HCT116 (cell line): Measurements from ENCODE around the gene TENM4. TPM values are rescaled to one million over a fixed set of nuclear protein-coding genes. Genes with fewer than 3 reads are reported as not detected.

ENCODE experiments used
- ATAC-seq: fragments of 200-7000 bp; cut with Tn5 transposase; 2 replicates; pipeline ENCODE4 v1.9.1; 2020; ENCODE audit warnings: mild to moderate bottlenecking, moderate library complexity
- BruUV-seq: library from RNA; stranded (reverse); fragments of 400-500 nt; replicated peaks from 2 replicates; lab custom pipeline; 2021; lab: Mats Ljungman, UMichigan
- CTCF ChIA-PET: fragments of 300-600 bp; sonication (Branson Sonifier 250); formaldehyde crosslinking; loops from one replicate; lab custom pipeline; 2021; ENCODE audit warnings: antibody characterized with exemption; lab: Charles Lee
- POLR2A ChIA-PET: fragments of 300-600, 350-600 bp; sonication (Branson Sonifier 250); formaldehyde crosslinking; loops from one replicate; lab custom pipeline; 2021; ENCODE audit warnings: antibody characterized with exemption; lab: Charles Lee
- RAD21 ChIA-PET, 2 experiments: fragments of 300-600 bp; sonication (Branson Sonifier 250); formaldehyde crosslinking; loops; one replicate each; lab custom pipeline; 2023; ENCODE audit warnings: low total read pairs in 2 of 2; ENCODE audit not compliant: uncharacterized antibody in 2 of 2, unreplicated experiment in 2 of 2, low non-redundant PET in 1 of 2; lab: Charles Lee
- DNase-seq: peaks from one replicate; pipeline ENCODE4 v3.0.0-alpha.2; 2010; ENCODE audit warnings: low read depth, low spot score
- H2AFZ ChIP-seq: fragments of 200-600 bp; shearing (Covaris generic), sonication (generic); 2 replicates; pipeline ENCODE4 v1.6.1; 2017; ENCODE audit warnings: low read depth, mixed run types, mixed read lengths, antibody characterized with exemption, low read length; ENCODE audit not compliant: poor library complexity, severe bottlenecking
- H3K27ac ChIP-seq: 2 replicates; pipeline ENCODE4 v1.5.1; 2012; ENCODE audit warnings: low read depth, low read length
- H3K27me3 ChIP-seq: fragments of 200-600 bp; sonication (generic); 2 replicates; pipeline ENCODE4 v1.6.1; 2016; ENCODE audit warnings: mixed run types, low read length, mixed read lengths; ENCODE audit not compliant: insufficient read depth
- H3K36me3 ChIP-seq, 2 experiments: fragments of 200-500 bp in 1 of 2; fragments of 200-600 bp in 1 of 2; sonication (Bioruptor generic) in 1 of 2; sonication (generic) in 1 of 2; 2 replicates each; pipeline versions ENCODE4 v1.5.1 to v1.6.1; 2014 to 2016; ENCODE audit warnings: low read length in 2 of 2, inconsistent platforms in 1 of 2, mixed read lengths in 1 of 2, mixed run types in 1 of 2; ENCODE audit not compliant: insufficient read depth in 2 of 2, control insufficient read depth in 1 of 2
- H3K4me1 ChIP-seq, 2 experiments: fragments of 200-600 bp in 1 of 2; sonication (generic) in 1 of 2; 2 replicates each; pipeline versions ENCODE4 v1.5.1 to v1.6.1; 2012 to 2017; ENCODE audit warnings: low read length in 2 of 2, inconsistent platforms in 1 of 2, mild to moderate bottlenecking in 1 of 2, mixed read lengths in 1 of 2, mixed run types in 1 of 2, moderate library complexity in 1 of 2; ENCODE audit not compliant: insufficient read depth in 2 of 2, control insufficient read depth in 1 of 2
- H3K4me2 ChIP-seq: fragments of 200-600 bp; sonication (generic); 2 replicates; pipeline ENCODE4 v1.6.1; 2017; ENCODE audit warnings: mixed run types, low read length, mixed read lengths
- H3K4me3 ChIP-seq, 2 experiments: fragments of 200-600 bp in 1 of 2; sonication (generic) in 1 of 2; replicated peaks in 1 of 2; 2 replicates each; pipeline ENCODE4 v1.5.1; 2011 to 2016; ENCODE audit warnings: low read length in 2 of 2, control low read depth in 1 of 2, low read depth in 1 of 2, mild to moderate bottlenecking in 1 of 2, mixed read lengths in 1 of 2, mixed run types in 1 of 2
- H3K79me2 ChIP-seq: fragments of 200-600 bp; sonication (generic); 2 replicates; pipeline ENCODE4 v1.6.1; 2017; ENCODE audit warnings: mild to moderate bottlenecking, mixed run types, low read length, moderate library complexity, mixed read lengths; ENCODE audit not compliant: insufficient read depth
- H3K9ac ChIP-seq: fragments of 200-600 bp; sonication (generic); 2 replicates; pipeline ENCODE4 v1.6.1; 2016; ENCODE audit warnings: low read length, mixed read lengths
- H3K9me2 ChIP-seq: fragments of 200-600 bp; sonication (generic), shearing (Covaris generic); 2 replicates; pipeline ENCODE4 v1.6.1; 2017; ENCODE audit warnings: mixed run types, mild to moderate bottlenecking, moderate library complexity; ENCODE audit not compliant: insufficient read depth
- H3K9me3 ChIP-seq, 2 experiments: fragments of 200-500 bp in 1 of 2; fragments of 200-600 bp in 1 of 2; sonication (Bioruptor generic) in 1 of 2; sonication (generic) in 1 of 2; 2 replicates each; pipeline ENCODE4 v1.6.1; 2014 to 2017; ENCODE audit warnings: low read length in 2 of 2, mixed read lengths in 2 of 2, inconsistent platforms in 1 of 2, low read depth in 1 of 2, mild to moderate bottlenecking in 1 of 2, mixed run types in 1 of 2, moderate library complexity in 1 of 2; ENCODE audit not compliant: control insufficient read depth in 1 of 2, insufficient read depth in 1 of 2
- H4K20me1 ChIP-seq: fragments of 200-600 bp; sonication (generic), shearing (Covaris generic); 2 replicates; pipeline ENCODE4 v1.6.1; 2017; ENCODE audit warnings: mixed run types, mild to moderate bottlenecking, moderate library complexity; ENCODE audit not compliant: insufficient read depth
- CBX3 ChIP-seq: IDR thresholded peaks from 2 replicates; pipeline ENCODE4 v1.6.1; 2012; ENCODE audit warnings: low read depth
- EGR1 ChIP-seq: IDR thresholded peaks from 2 replicates; pipeline ENCODE4 v1.6.1; 2012; ENCODE audit warnings: low read depth
- ELF1 ChIP-seq: IDR thresholded peaks from 2 replicates; pipeline ENCODE4 v1.6.1; 2012; ENCODE audit warnings: low read depth, borderline replicate concordance
- FOSL1 ChIP-seq: IDR thresholded peaks from 2 replicates; pipeline ENCODE4 v1.6.1; 2012; ENCODE audit warnings: low read depth
- JUND ChIP-seq: IDR thresholded peaks from 2 replicates; pipeline ENCODE4 v1.6.1; 2012
- MAX ChIP-seq: IDR thresholded peaks from 2 replicates; pipeline ENCODE4 v1.6.1; 2012
- POLR2A ChIP-seq: IDR thresholded peaks from 2 replicates; pipeline ENCODE4 v1.7.0; 2011; ENCODE audit warnings: borderline replicate concordance; ENCODE audit not compliant: insufficient read depth, insufficient read length; ENCODE audit errors: extremely low read depth
- TCF7L2 ChIP-seq: IDR thresholded peaks from 2 replicates; pipeline ENCODE4 v1.7.0; 2011; ENCODE audit warnings: borderline replicate concordance, inconsistent platforms; ENCODE audit not compliant: insufficient read depth, insufficient read length; ENCODE audit errors: extremely low read depth
- ZBTB33 ChIP-seq: IDR thresholded peaks from 2 replicates; pipeline ENCODE4 v1.6.1; 2011; ENCODE audit warnings: mild to moderate bottlenecking, low read length, moderate library complexity; ENCODE audit not compliant: insufficient replicate concordance; ENCODE audit errors: extremely low read depth
- ZNF274 ChIP-seq: fragments of 200-500 bp; sonication (Bioruptor generic); IDR thresholded peaks from 2 replicates; pipeline ENCODE4 v1.6.1; 2014; ENCODE audit warnings: mild to moderate bottlenecking, low read depth, low read length, inconsistent platforms
- intact Hi-C: fragments of 100-400 bp; cut with micrococcal nuclease; formaldehyde crosslinking; loops from 2 replicates; pipeline ENCODE4 v1.10.0; 2022
- total RNA-seq: library from RNA; stranded (reverse); gene quantifications from one replicate; pipeline ENCODE4 v1.2.1, GENCODE V29; 2021; ENCODE audit not compliant: unreplicated experiment
- TF ChIP-seq, protein P1 (sequence below): IDR thresholded peaks from 2 replicates; pipeline ENCODE4 v1.6.1; 2012
- TF ChIP-seq, protein P2 (sequence below): IDR thresholded peaks from 2 replicates; pipeline ENCODE4 v1.6.1; 2012; ENCODE audit warnings: low read depth

Gene TENM4
- total RNA-seq, 1 experiment from 2014 or later, result 0.05 TPM

GRCh38 chr11:79358258-79358657, 82.6 kb downstream of the TENM4 start:
- no peaks in the 10 kb centered on the region for H3K79me2 ChIP-seq
- intact Hi-C loops, result no loop called here
- H3K4me3 ChIP-seq, result no peak overlapping the region
- H3K36me3 ChIP-seq, result no peaks in the 10 kb centered on the region
- H2AFZ ChIP-seq, result no peak overlapping the region
- no peaks in the 10 kb centered on the region for H4K20me1 ChIP-seq
- DNase-seq (no peak), ATAC-seq (no peak)
- no peak overlapping the region for H3K9ac ChIP-seq
- H3K27me3 ChIP-seq, result peaks cover 12% of the 10 kb centered on the region
- no peak overlapping the region for H3K27ac ChIP-seq
- POLR2A ChIA-PET, result interaction anchor here (0.7 kb wide), 1 partner anchor 1379 kb away, joined by 3 read pairs; no protein-coding TSS in a partner anchor
- no TSS peak for BruUV-seq
- no peak overlapping the region for H3K4me2 ChIP-seq
- no peaks in the 10 kb centered on the region for H3K4me1 ChIP-seq
- CTCF ChIA-PET, result no interaction called here
- RAD21 ChIA-PET, result interaction anchor here in 1 of 2 experiments (0.6 kb wide), 1 partner anchor 11 kb away, joined by 3 read pairs; no protein-coding TSS in a partner anchor
- no peaks in the 10 kb centered on the region for H3K9me2 ChIP-seq
- TF ChIP-seq ZBTB33, result no peak
- TF ChIP-seq TCF7L2, result no peak
- TF ChIP-seq JUND, result no peak
- TF ChIP-seq MAX, result no peak
- TF ChIP-seq EGR1, result no peak
- H3K9me3 ChIP-seq, result no peaks in the 10 kb centered on the region

GRCh38 chr11:79353706-79354105, 87.1 kb downstream of the TENM4 start:
- intact Hi-C loops, result no loop called here
- CTCF ChIA-PET, result no interaction called here
- RAD21 ChIA-PET, result no interaction called here
- Histone ChIP-seq H3K4me2 (no peak overlapping the region), H3K79me2 (no peaks in the 10 kb centered on the region), H4K20me1 (no peaks in the 10 kb centered on the region), H3K4me3 (no peak overlapping the region), H3K9me2 (no peaks in the 10 kb centered on the region), H3K4me1 (no peaks in the 10 kb centered on the region), H3K36me3 (no peaks in the 10 kb centered on the region), H3K9me3 (no peaks in the 10 kb centered on the region), H3K27me3 (peaks cover 4% of the 10 kb centered on the region), H3K9ac (no peak overlapping the region), H3K27ac (no peak overlapping the region), H2AFZ (no peak overlapping the region)
- POLR2A ChIA-PET, result no interaction called here
- BruUV-seq, result no TSS peak
- DNase-seq (no peak), ATAC-seq (no peak)
- TF ChIP-seq, protein P1, sequence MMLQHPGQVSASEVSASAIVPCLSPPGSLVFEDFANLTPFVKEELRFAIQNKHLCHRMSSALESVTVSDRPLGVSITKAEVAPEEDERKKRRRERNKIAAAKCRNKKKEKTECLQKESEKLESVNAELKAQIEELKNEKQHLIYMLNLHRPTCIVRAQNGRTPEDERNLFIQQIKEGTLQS, result no peak
- TF ChIP-seq FOSL1, result no peak
- no peak for TF ChIP-seq CBX3
- TF ChIP-seq, protein P2, sequence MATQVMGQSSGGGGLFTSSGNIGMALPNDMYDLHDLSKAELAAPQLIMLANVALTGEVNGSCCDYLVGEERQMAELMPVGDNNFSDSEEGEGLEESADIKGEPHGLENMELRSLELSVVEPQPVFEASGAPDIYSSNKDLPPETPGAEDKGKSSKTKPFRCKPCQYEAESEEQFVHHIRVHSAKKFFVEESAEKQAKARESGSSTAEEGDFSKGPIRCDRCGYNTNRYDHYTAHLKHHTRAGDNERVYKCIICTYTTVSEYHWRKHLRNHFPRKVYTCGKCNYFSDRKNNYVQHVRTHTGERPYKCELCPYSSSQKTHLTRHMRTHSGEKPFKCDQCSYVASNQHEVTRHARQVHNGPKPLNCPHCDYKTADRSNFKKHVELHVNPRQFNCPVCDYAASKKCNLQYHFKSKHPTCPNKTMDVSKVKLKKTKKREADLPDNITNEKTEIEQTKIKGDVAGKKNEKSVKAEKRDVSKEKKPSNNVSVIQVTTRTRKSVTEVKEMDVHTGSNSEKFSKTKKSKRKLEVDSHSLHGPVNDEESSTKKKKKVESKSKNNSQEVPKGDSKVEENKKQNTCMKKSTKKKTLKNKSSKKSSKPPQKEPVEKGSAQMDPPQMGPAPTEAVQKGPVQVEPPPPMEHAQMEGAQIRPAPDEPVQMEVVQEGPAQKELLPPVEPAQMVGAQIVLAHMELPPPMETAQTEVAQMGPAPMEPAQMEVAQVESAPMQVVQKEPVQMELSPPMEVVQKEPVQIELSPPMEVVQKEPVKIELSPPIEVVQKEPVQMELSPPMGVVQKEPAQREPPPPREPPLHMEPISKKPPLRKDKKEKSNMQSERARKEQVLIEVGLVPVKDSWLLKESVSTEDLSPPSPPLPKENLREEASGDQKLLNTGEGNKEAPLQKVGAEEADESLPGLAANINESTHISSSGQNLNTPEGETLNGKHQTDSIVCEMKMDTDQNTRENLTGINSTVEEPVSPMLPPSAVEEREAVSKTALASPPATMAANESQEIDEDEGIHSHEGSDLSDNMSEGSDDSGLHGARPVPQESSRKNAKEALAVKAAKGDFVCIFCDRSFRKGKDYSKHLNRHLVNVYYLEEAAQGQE, result no peak
- TF ChIP-seq POLR2A, result no peak
- TF ChIP-seq ELF1, result no peak
- no peak for TF ChIP-seq JUND
- no peak for TF ChIP-seq ZNF274
